ENCODE data around the gene NLRP3. TPM values are rescaled to one million over a fixed set of nuclear protein-coding genes. Genes with fewer than 3 reads are reported as not detected.

Gene NLRP3
- total and polyA plus RNA-seq, 2 of the 13 experiments (the other 11 are each of a cell fraction or from before 2014, with no cell fraction given), result not detected

DNA sequence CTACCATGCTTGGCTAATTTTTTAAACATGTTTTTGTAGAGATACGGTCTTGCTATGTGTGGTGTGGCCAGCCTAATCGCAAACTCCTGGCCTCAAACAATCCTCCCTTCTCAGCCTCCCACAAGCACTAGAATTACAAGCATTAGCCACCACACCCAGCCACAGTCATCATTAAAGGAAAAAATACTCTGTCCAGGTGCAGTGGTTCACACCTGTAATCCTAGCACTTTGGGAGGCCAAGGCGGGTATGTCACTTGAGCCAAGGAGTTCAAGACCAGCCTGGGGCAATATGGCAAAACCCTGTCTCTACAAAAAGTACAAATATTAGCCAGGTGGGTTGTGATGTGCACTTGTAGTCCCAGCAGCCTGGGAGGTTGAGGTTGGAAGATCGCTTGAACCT lies 25.0 kb upstream of the NLRP3 start:
- no TSS peak for BruUV-seq (replicated peaks)
- ChIA-PET POLR2A (no interaction called here), CTCF (ENCODE audit: low intra/inter-chr PET ratio, low total read pairs) (interaction anchor here (1.4 to 2.3 kb wide), 2 partner anchors 96 to 185 kb away, joined by 10 to 11 read pairs; no protein-coding TSS in a partner anchor)
- intact Hi-C loops (cut with micrococcal nuclease; ENCODE audit: unreplicated experiment) (loop anchor here (1.0 kb wide), 2 partner anchors 96 to 185 kb away; no protein-coding TSS in a partner anchor), in situ Hi-C loops (cut with HindIII; ENCODE audit: extremely low pct_ligation_motif_present, low pct_unique_long_range_greater_than_20kb) (no loop called here)
- H3K79me2 ChIP-seq (ENCODE audit: insufficient read depth, low read length), result no peaks in the 10 kb centered on the region
- no peak overlapping the region for H3K4me2 ChIP-seq (ENCODE audit: low read depth, low read length)
- H3K27me3 ChIP-seq (ENCODE audit: control insufficient read depth in 1 of 2, insufficient read depth in 2 of 2, low read length in 2 of 2), result peaks cover 1 to 16% of the 10 kb centered on the region in 2 experiments; a peak in 4 of 5 replicates
- H3K9me3 ChIP-seq (ENCODE audit: low read length), result no peaks in the 10 kb centered on the region
- no peaks in the 10 kb centered on the region for H3K4me1 ChIP-seq (ENCODE audit: insufficient read depth, low read length)
- DNase-seq (ENCODE audit: low spot score) (no peak), FAIRE-seq (no peak), ATAC-seq (no peak)
- H2AFZ ChIP-seq (ENCODE audit: low read length), result no peak overlapping the region
- H3K36me3 ChIP-seq (replicated peaks in 1 of 2; ENCODE audit: control insufficient read depth in 1 of 2, insufficient read depth in 2 of 2, low read length in 2 of 2), result no peaks in the 10 kb centered on the region
- H3K27ac ChIP-seq (ENCODE audit: extremely low read length, insufficient read depth, low read length), result no peak overlapping the region
- no peak overlapping the region for H3K9ac ChIP-seq (ENCODE audit: insufficient read depth, low read depth, low read length)
- H3K4me3 ChIP-seq (replicated peaks in 1 of 3; ENCODE audit: insufficient read depth in 1 of 3, low read depth in 2 of 3, low read length in 3 of 3), result no peak overlapping the region
- 55% methylated on average over 4 of the region's 4 CpGs for WGBS (ENCODE audit: low lambda C conversion rate)
- H4K20me1 ChIP-seq (ENCODE audit: insufficient read depth, low read length), result no peaks in the 10 kb centered on the region
- TF ChIP-seq ZNF350 (CRISPR knock-in tag; IDR thresholded peaks at IDR 0.05; ENCODE audit: borderline replicate concordance, low read depth) (no peak), MEF2D (CRISPR knock-in tag; IDR thresholded peaks at IDR 0.05) (no peak), ZNF761 (CRISPR knock-in tag; conservative IDR thresholded peaks at IDR 0.05) (no peak), U2AF1 (optimal IDR thresholded peaks at IDR 0.05; ENCODE audit: low read depth, low read length) (no peak), CHD2 (IDR thresholded peaks at IDR 0.05; ENCODE audit: low read depth, low read length) (no peak), KAT2B (IDR thresholded peaks at IDR 0.05; ENCODE audit: borderline replicate concordance, low read depth, low read length) (no peak), ZNF496 (CRISPR knock-in tag; IDR thresholded peaks at IDR 0.05; ENCODE audit: insufficient replicate concordance) (no peak), CBX1 (IDR thresholded peaks at IDR 0.05; ENCODE audit: low read depth) (no peak), TGIF2 (CRISPR knock-in tag; IDR thresholded peaks at IDR 0.05) (no peak), ZBTB3 (CRISPR knock-in tag; IDR thresholded peaks at IDR 0.05; ENCODE audit: borderline replicate concordance, low read depth) (no peak), EEA1 (CRISPR knock-in tag; IDR thresholded peaks at IDR 0.05; ENCODE audit: borderline replicate concordance) (no peak), MAFK (conservative IDR thresholded peaks at IDR 0.05 in 1 of 2, IDR thresholded peaks at IDR 0.05 in 1 of 2; ENCODE audit: low read length in 2 of 2) (no peak), ZNF556 (CRISPR knock-in tag; IDR thresholded peaks at IDR 0.05; ENCODE audit: borderline replicate concordance) (no peak), NFE2L1 (CRISPR knock-in tag; IDR thresholded peaks at IDR 0.05; ENCODE audit: borderline replicate concordance) (no peak), NRL (CRISPR knock-in tag; IDR thresholded peaks at IDR 0.05; ENCODE audit: borderline replicate concordance) (no peak)
- TF ChIP-seq, protein P1, sequence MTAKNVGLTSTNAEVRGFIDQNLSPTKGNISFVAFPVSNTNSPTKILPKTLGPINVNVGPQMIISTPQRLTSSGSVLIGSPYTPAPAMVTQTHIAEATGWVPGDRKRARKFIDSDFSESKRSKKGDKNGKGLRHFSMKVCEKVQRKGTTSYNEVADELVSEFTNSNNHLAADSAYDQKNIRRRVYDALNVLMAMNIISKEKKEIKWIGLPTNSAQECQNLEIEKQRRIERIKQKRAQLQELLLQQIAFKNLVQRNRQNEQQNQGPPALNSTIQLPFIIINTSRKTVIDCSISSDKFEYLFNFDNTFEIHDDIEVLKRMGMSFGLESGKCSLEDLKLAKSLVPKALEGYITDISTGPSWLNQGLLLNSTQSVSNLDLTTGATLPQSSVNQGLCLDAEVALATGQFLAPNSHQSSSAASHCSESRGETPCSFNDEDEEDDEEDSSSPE (CRISPR knock-in tag; IDR thresholded peaks at IDR 0.05), result no peak
- TF ChIP-seq, protein P2, sequence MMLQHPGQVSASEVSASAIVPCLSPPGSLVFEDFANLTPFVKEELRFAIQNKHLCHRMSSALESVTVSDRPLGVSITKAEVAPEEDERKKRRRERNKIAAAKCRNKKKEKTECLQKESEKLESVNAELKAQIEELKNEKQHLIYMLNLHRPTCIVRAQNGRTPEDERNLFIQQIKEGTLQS (CRISPR knock-in tag; IDR thresholded peaks at IDR 0.05), result no peak
- TF ChIP-seq, protein P3, sequence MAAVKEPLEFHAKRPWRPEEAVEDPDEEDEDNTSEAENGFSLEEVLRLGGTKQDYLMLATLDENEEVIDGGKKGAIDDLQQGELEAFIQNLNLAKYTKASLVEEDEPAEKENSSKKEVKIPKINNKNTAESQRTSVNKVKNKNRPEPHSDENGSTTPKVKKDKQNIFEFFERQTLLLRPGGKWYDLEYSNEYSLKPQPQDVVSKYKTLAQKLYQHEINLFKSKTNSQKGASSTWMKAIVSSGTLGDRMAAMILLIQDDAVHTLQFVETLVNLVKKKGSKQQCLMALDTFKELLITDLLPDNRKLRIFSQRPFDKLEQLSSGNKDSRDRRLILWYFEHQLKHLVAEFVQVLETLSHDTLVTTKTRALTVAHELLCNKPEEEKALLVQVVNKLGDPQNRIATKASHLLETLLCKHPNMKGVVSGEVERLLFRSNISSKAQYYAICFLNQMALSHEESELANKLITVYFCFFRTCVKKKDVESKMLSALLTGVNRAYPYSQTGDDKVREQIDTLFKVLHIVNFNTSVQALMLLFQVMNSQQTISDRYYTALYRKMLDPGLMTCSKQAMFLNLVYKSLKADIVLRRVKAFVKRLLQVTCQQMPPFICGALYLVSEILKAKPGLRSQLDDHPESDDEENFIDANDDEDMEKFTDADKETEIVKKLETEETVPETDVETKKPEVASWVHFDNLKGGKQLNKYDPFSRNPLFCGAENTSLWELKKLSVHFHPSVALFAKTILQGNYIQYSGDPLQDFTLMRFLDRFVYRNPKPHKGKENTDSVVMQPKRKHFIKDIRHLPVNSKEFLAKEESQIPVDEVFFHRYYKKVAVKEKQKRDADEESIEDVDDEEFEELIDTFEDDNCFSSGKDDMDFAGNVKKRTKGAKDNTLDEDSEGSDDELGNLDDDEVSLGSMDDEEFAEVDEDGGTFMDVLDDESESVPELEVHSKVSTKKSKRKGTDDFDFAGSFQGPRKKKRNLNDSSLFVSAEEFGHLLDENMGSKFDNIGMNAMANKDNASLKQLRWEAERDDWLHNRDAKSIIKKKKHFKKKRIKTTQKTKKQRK (IDR thresholded peaks at IDR 0.05; ENCODE audit: low read length), result no peak

Measured in HepG2 (cell line).